GM21526 (cell line): Measurements from ENCODE around the gene BOK.

Experiments
- ATAC-seq: cut with Tn5 transposase; IDR thresholded peaks from one replicate; pipeline ENCODE4 v1.9.1; 2021; ENCODE audit warnings: moderate library complexity; ENCODE audit not compliant: unreplicated experiment, low FRiP score

Gene BOK

GRCh38 chr2:241617431-241618154 is 59.0 kb downstream of the BOK start:
- no peak for ATAC-seq

GRCh38 chr2:241618296-241618805 is 59.8 kb downstream of the BOK start:
- no peak for ATAC-seq

- no peak for ATAC-seq
These were observed 60.3 kb downstream of the BOK start for GRCh38 chr2:241618829-241619228.

GRCh38 chr2:241619597-241620418 is 61.3 kb downstream of the BOK start:
- ATAC-seq: no peak

GRCh38 chr2:241620419-241620769 is 61.8 kb downstream of the BOK start:
- ATAC-seq: no peak
